Liver (tissue), 9 donors: ENCODE measurements around the gene ZNF276. TPM values are rescaled to one million over a fixed set of nuclear protein-coding genes. Genes with fewer than 3 reads are reported as not detected.

Experiments
- DNase-seq: peaks from one replicate; pipeline ENCODE4 v3.0.0-alpha.2; 2017; ENCODE audit warnings: low spot score
- H3K27ac ChIP-seq, 2 donors: one replicate each; pipeline ENCODE4 v1.7.0; 2013; ENCODE audit warnings: inconsistent platforms in 2 of 2, low read length in 2 of 2, control low read depth in 1 of 2, low read depth in 1 of 2, mild to moderate bottlenecking in 1 of 2
- H3K27me3 ChIP-seq, 4 donors: one replicate each; pipeline versions ENCODE4 v1.6.1 to v1.7.0; 2013; ENCODE audit warnings: low read length in 3 of 4, inconsistent platforms in 1 of 4, mild to moderate bottlenecking in 1 of 4, moderate library complexity in 1 of 4; ENCODE audit not compliant: control insufficient read depth in 4 of 4, insufficient read depth in 4 of 4
- H3K36me3 ChIP-seq, 4 donors: one replicate each; pipeline versions ENCODE4 v1.6.1 to v1.7.0; 2013; ENCODE audit warnings: low read length in 3 of 4, mild to moderate bottlenecking in 3 of 4, low read depth in 1 of 4, moderate library complexity in 1 of 4; ENCODE audit not compliant: control insufficient read depth in 4 of 4, insufficient read depth in 3 of 4
- H3K4me1 ChIP-seq, 4 donors: one replicate each; pipeline versions ENCODE4 v1.6.1 to v1.7.0; 2013; ENCODE audit warnings: low read length in 3 of 4, mild to moderate bottlenecking in 3 of 4, moderate library complexity in 1 of 4; ENCODE audit not compliant: control insufficient read depth in 4 of 4, insufficient read depth in 4 of 4
- H3K4me3 ChIP-seq, 3 donors: one replicate each; pipeline versions ENCODE4 v1.6.1 to v1.7.0; 2013; ENCODE audit warnings: low read length in 3 of 3, control low read depth in 1 of 3, low read depth in 1 of 3, mild to moderate bottlenecking in 1 of 3
- H3K9ac ChIP-seq, 2 donors: one replicate each; pipeline ENCODE4 v1.7.0; 2013; ENCODE audit warnings: low read length in 2 of 2, mild to moderate bottlenecking in 2 of 2, moderate library complexity in 2 of 2, control low read depth in 1 of 2, low read depth in 1 of 2
- H3K9me3 ChIP-seq, 4 donors: one replicate each; pipeline versions ENCODE4 v1.6.1 to v1.7.0; 2013; ENCODE audit warnings: low read length in 3 of 4; ENCODE audit not compliant: control insufficient read depth in 4 of 4
- ATF3 ChIP-seq: IDR thresholded peaks from 2 replicates; pipeline ENCODE4 v1.6.1; 2016; ENCODE audit warnings: antibody characterized with exemption
- EGR1 ChIP-seq, 2 donors: IDR thresholded peaks; 2 replicates each; pipeline ENCODE4 v1.6.1; 2016 to 2018; ENCODE audit warnings: antibody characterized with exemption in 2 of 2, low read depth in 2 of 2
- FOXA1 ChIP-seq: IDR thresholded peaks from 2 replicates; pipeline ENCODE4 v1.6.1; 2016; ENCODE audit warnings: antibody characterized with exemption
- FOXA2 ChIP-seq: IDR thresholded peaks from 2 replicates; pipeline ENCODE4 v1.6.1; 2016; ENCODE audit warnings: antibody characterized with exemption
- GABPA ChIP-seq, 2 donors: IDR thresholded peaks in 1 of 2; conservative IDR thresholded peaks in 1 of 2; 2 replicates each; pipeline ENCODE4 v1.6.1; 2016; ENCODE audit warnings: antibody characterized with exemption in 2 of 2, mild to moderate bottlenecking in 1 of 2, moderate library complexity in 1 of 2
- HNF4A ChIP-seq, 2 donors: conservative IDR thresholded peaks; 2 replicates each; pipeline ENCODE4 v1.6.1; 2016; ENCODE audit warnings: antibody characterized with exemption in 2 of 2, mild to moderate bottlenecking in 2 of 2
- HNF4G ChIP-seq: IDR thresholded peaks from 2 replicates; pipeline ENCODE4 v1.6.1; 2016; ENCODE audit warnings: antibody characterized with exemption
- JUND ChIP-seq, 2 donors: IDR thresholded peaks; 2 replicates each; pipeline ENCODE4 v1.6.1; 2016; ENCODE audit warnings: antibody characterized with exemption in 2 of 2
- MAX ChIP-seq: IDR thresholded peaks from 2 replicates; pipeline ENCODE4 v1.6.1; 2016; ENCODE audit warnings: antibody characterized with exemption
- NR2F2 ChIP-seq: IDR thresholded peaks from 2 replicates; pipeline ENCODE4 v1.6.1; 2016; ENCODE audit warnings: antibody characterized with exemption
- RAD21 ChIP-seq, 2 donors: IDR thresholded peaks; 2 replicates each; pipeline ENCODE4 v1.6.1; 2016; ENCODE audit warnings: antibody characterized with exemption in 2 of 2, mild to moderate bottlenecking in 2 of 2
- REST ChIP-seq: IDR thresholded peaks from 2 replicates; pipeline ENCODE4 v1.6.1; 2016; ENCODE audit warnings: antibody characterized with exemption, mild to moderate bottlenecking
- RXRA ChIP-seq, 2 donors: IDR thresholded peaks; 2 replicates each; pipeline ENCODE4 v1.6.1; 2017 to 2018; ENCODE audit warnings: antibody characterized with exemption in 2 of 2, mild to moderate bottlenecking in 1 of 2
- SP1 ChIP-seq: IDR thresholded peaks from 2 replicates; pipeline ENCODE4 v1.6.1; 2018; ENCODE audit warnings: antibody characterized with exemption, mild to moderate bottlenecking
- TAF1 ChIP-seq: conservative IDR thresholded peaks from 2 replicates; pipeline ENCODE4 v1.6.1; 2016; ENCODE audit warnings: antibody characterized with exemption, mild to moderate bottlenecking
- YY1 ChIP-seq: IDR thresholded peaks from 2 replicates; pipeline ENCODE4 v1.6.1; 2016; ENCODE audit warnings: antibody characterized with exemption, mild to moderate bottlenecking
- ZBTB33 ChIP-seq: IDR thresholded peaks from 2 replicates; pipeline ENCODE4 v1.6.1; 2016; ENCODE audit warnings: antibody characterized with exemption
- WGBS: extraction: QIAGEN DNeasy Blood & Tissue Kit; methylation state at CpG from one replicate; pipeline ENCODE4 v1.1.7; 2013; 5-methylcytosine and 5-hydroxymethylcytosine counted together
- polyA plus RNA-seq, 2 donors: library from polyadenylated mRNA; stranded (reverse) in 1 of 2; unstranded in 1 of 2; fragments of 200-250 nt in 1 of 2; fragments of >200 nt in 1 of 2; fragmentation: Nextera tagmentation in 1 of 2; extraction: Ambion mirVana in 1 of 2; gene quantifications; one replicate each; pipeline versions ENCODE4 v1.2.1 to v1.2.3, GENCODE V29; 2013 to 2015
- total RNA-seq, 2 donors: library from RNA; depleted of rRNA; stranded (reverse); fragments of >200 nt; gene quantifications; one replicate each; pipeline ENCODE4 v1.2.3, GENCODE V29; 2014
- TF ChIP-seq, protein P1 (sequence below): fragments of 150-350 bp; IDR thresholded peaks from 2 replicates; pipeline ENCODE4 v1.5.1; 2017; ENCODE audit warnings: improper control_type of control experiment, low read depth, low read length; ENCODE audit not compliant: missing input control
- donor health status: healthy.
- donor health status: healthy.
- donor health status: healthy.
- donor health status: healthy.
- donor health status: healthy.

The ZNF276 gene
- total and polyA plus RNA-seq, 4 donors = 4.9 to 22.8 (median 8.7) TPM

DNA sequence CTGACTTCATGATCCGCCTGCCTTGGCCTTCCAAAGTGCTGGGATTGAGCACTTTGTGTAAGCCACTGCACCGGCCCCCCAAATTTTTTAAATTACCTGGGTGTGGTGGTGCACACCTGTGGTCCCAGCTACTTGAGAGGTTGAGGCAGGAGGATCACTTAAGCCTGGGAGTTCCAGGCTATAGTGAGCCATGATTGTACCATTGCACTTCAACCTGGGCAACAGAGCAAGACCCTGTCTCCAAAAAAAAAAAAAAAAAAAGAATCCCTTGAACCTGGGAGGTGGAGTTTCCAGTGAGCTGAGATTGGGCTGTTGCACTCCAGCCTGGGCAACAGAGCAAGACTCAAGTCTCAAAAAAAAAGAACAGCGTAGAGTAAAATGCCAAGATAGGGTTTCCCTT lies 15.2 kb downstream of the ZNF276 start:
- Histone ChIP-seq H3K36me3 (peaks cover 44 to 90% (median 54%) of the 10 kb centered on the region in 4 donors), H3K27ac (no peak overlapping the region), H3K4me3 (no peak overlapping the region), H3K4me1 (peaks cover 0 to 2% (median 0%) of the 10 kb centered on the region in 4 donors), H3K9ac (no peak overlapping the region), H3K9me3 (no peaks in the 10 kb centered on the region), H3K27me3 (no peaks in the 10 kb centered on the region)
- TF ChIP-seq SP1 (no peak), RAD21 (IDR thresholded peaks at IDR 0.05) (no peak), REST (no peak), JUND (IDR thresholded peaks at IDR 0.05) (no peak), RXRA (IDR thresholded peaks at IDR 0.05) (no peak), ZBTB33 (no peak), HNF4G (no peak), FOXA2 (no peak), YY1 (no peak), ATF3 (no peak), EGR1 (IDR thresholded peaks at IDR 0.05; ENCODE audit: low read depth in 2 of 2) (no peak), NR2F2 (no peak), MAX (no peak), GABPA (IDR thresholded peaks at IDR 0.05 in 1 of 2, conservative IDR thresholded peaks at IDR 0.05 in 1 of 2) (no peak), TAF1 (no peak), FOXA1 (no peak), HNF4A (conservative IDR thresholded peaks at IDR 0.05) (no peak)
- TF ChIP-seq, protein P1, sequence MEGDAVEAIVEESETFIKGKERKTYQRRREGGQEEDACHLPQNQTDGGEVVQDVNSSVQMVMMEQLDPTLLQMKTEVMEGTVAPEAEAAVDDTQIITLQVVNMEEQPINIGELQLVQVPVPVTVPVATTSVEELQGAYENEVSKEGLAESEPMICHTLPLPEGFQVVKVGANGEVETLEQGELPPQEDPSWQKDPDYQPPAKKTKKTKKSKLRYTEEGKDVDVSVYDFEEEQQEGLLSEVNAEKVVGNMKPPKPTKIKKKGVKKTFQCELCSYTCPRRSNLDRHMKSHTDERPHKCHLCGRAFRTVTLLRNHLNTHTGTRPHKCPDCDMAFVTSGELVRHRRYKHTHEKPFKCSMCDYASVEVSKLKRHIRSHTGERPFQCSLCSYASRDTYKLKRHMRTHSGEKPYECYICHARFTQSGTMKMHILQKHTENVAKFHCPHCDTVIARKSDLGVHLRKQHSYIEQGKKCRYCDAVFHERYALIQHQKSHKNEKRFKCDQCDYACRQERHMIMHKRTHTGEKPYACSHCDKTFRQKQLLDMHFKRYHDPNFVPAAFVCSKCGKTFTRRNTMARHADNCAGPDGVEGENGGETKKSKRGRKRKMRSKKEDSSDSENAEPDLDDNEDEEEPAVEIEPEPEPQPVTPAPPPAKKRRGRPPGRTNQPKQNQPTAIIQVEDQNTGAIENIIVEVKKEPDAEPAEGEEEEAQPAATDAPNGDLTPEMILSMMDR = no peak
- WGBS = 99% methylated on average over 3 of the region's 3 CpGs
- DNase-seq = no peak
